HG02763 (cell line): ENCODE measurements around the gene COBL.

Experiments used
- ATAC-seq: cut with Tn5 transposase; IDR thresholded peaks from one replicate; pipeline ENCODE4 v1.9.1; 2021; ENCODE audit warnings: mild to moderate bottlenecking, moderate library complexity; ENCODE audit not compliant: unreplicated experiment

The COBL gene

DNA sequence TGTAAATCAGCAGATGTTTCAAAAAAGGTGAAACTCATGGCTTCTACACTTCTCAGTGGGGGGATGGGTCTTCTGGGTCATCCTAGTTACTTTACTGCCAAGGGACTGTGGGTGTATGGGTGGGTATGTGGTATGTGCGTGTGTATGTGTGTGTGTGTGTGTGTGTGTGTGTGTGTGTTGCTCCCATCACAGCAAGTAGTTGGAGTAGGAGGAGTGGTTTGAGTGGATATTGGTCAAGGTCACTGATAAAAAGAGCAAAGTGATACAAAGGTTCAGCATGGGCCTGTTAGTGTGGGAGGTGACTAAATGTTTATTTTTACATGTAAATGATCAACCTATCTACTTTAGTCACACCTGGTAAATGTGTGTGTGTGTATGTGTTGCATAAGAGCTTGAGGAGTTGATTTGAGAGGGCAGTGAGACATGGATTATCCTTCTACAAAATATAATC, 11.8 kb upstream of the COBL start:
- ATAC-seq: no peak

DNA sequence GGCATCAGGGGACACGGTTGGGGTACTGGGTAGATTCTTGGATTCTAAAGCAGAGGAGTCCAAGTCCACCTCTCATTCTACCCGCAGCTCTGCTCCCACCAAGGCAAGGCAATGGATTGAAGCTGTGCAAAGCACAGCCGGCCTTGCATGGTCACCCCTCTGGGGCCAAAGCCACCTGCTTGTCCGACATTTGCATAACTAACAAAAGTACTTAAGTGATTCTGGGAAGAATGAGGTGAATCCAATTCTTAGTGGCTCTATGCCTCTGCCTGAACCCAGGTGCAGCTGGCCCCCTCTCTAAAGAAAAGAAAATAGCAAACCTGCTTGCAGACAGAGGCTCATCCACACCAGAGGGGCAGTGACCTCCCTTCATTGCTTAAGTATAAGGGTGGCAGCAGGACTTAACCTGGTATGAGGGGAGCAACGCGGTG, 10.7 kb upstream of the COBL start:
- no peak for ATAC-seq

DNA sequence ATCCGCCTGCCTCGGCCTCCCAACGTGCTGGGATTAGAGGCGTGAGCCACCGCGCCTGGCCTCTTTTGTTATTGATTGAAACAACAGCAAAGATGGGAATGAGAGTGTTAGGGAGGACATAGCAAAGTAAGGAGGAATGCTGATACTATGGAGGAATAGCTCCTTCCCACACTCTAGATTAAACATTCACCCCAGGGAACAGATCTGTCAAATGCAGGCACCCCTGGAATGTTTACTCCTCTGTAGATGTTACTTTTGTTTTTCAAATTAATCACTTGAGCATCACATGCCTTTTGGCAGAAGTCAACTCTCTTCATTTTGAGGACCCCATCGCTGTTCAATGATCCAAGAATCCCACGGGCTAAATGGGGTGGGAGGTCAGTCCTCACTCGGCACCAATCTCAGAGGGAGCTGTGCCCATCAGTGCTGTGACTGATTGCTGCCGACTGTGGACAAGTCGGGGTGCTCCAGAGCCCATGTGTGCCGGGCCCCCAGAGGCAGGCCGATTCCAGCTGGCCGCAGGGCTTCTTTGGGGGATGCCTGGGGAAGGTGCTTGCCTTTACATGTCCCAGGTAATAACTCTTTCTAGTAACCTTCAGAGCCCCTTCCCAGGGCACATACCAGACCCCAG, 10.2 kb upstream of the COBL start:
- ATAC-seq: no peak

DNA sequence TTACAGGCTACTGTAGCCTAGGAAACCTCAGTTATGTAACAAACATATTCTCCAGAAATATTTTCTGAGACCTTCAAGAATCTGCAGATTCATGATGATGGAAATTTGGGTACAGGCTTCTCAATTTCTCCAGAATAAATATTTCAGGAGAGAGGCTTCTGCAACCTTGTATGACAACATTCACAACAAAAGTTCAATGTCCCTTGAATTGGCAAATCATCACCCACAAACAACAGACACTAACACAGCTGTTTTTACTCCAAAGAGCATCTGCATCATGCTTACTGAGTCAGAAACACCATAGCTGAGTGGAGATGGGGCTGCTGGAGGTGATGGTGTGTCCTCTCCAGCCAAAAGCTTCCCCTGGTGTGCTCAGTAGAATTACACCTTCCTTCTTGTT, 9.3 kb upstream of the COBL start:
- no peak for ATAC-seq

DNA sequence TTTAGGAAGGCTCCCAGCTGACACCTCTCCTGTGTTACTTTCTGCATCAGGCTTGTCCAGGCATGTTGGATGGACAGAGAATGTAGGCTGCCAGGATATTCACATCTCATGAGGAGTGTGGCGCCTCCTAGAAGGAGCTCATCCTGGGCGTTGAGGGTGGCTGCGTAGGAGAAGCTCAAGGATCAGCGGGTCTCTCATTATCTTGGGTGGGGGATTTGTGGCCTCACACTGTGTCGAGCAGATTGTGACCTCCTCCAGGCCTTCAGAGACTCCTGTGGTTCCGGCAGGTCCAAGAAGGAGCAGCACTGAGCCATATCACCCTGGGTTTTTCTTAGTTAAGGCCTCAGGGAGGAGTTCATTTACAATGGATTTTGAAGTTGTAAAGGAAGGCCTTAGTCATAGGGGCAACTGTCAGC, 8.7 kb upstream of the COBL start:
- no peak for ATAC-seq

DNA sequence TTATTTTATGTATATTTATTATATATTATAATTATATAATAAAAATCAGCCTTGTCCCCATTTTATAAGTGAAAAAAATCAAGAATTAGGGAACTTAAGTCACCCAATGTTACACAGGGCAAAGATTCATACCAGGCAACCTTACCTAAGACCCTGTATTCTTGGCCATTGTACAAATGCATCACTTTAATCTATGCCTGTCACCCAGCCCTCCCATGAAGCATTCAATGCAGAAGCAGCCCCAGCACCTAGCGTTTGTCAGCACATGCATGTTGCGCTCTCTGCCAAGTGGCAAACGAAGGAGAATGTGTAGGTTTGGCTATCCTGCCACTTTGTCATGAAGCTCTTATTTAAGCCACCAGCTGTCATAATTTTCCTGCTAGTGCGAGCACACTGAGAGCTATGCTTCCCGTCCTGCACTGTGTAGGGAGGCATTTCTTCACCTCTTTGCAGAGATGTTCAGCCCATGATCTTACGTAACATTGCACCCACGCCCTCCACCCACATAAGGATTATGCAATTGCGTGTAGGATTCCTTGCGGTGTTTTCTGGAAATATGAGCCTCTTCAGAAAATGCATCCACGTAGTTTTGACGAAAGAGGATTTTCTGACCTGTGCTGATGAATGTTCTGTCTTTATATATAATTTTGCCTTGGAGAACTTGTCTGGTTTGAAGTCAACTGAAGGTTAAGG, 7.7 kb upstream of the COBL start:
- ATAC-seq: no peak

DNA sequence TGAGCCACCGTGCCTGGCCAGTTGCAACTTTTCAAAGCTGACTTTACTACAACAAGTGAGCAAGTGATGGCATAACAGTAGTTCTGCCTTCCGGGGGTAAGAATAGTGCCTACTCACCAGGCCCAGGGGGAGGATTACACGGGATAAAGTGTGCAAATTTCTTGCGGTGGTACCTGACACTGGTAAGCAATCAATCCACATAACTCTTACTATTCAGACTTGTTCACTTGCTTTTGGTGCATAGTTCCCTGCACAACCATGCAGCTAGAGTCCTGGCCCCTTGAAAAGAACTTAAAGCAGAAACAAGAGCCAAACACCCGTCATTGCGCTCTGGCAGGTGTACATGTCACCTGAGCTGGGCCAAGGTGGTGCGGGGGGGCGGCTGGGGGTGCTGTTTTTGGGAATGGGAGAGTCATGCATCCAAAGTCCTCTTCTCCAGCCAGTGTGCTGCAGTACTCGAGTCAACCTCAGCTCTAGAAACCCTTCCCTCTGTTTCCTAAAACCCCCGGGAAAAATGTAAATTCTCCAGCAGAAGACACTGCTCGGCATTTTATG, 5.4 kb upstream of the COBL start:
- ATAC-seq: no peak

DNA sequence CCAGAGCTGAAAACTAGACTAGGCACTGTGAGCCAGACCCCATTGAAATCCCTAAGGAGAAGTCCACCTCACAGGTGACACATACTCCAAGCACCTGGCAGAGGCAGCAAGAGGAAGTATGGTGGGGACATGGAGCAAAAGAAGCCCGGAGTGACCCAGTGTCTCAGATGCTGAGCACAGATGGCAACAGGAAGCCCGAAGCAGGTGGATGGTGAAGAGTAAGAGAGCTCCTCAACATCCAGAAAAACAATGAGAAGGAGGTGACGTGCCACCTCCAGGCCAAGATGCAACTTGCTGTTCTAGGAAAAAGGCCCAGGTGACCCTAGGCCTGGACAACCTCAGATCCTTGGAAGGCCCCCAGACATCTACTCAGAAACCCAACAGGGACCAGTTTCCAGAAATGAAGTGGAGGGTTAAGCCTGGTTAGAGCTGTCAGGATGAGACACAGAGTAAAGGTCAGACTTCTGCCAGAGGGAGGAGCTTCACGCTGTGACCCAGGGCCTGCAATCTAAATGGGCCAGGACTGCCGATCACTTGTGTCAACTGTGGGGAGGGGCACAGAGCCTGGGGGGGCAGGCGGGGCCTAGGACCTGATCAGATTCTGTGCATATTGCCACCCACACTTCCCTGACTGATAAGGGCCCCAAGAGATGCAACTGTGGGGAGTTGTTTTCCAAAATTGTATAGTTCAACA, 2.4 kb upstream of the COBL start:
- ATAC-seq: no peak

DNA sequence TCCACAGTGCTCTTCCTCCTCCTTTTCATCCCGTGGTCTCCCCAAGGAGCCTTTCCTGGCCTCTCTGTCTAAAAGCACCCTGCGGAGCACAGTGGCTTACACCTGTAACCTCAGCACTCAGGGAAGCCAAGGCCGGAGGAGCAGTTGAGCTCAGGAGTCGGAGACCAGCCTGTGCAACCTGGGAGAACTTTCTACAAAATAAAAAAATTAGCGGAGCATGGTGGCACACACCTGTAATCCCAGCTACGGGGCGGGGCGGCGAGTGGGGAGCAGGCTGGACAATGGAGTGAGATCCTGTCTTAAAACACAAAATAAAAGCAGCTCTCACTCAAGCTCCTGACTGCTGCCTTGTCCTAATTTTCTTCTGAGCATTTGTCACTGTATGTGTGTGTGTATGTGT, 1.4 kb upstream of the COBL start:
- no peak for ATAC-seq

DNA sequence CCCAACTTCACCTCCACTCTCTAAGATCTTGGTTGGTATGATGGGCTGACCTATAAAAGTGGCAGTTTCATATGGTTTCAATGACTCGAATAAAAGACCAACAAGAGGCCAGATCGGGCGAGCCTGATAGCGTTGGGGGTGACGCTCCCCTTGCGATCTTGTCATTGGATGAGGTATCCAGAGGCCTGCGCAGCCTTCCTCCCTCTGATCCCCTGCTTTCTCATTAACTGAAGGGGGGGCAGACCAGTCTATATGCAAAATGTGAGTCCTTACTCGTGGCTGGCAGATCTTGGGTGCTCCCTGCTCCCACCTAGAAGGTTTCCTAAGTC, 937 bp upstream of the COBL start:
- no peak for ATAC-seq

DNA sequence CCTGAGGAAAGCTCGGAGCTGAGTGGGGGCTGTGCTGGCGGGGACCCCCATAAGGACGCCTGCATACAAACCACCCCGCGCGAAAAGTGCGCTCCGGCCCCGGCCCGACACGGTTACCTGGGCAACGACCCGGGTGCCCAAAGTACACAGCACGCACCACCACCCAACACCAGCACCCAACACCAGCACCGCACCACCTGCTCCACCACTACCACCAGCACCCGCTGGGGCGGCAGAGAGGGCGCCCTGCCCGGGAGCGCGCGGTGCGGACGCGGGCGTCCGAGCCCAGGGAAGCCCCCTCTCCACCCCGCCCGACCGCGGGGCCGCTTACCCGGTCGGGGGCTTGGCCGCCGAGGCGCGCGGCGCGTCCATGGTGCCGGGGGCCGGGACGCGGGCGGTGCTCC, 345 bp downstream of the COBL start:
- ATAC-seq: no peak

DNA sequence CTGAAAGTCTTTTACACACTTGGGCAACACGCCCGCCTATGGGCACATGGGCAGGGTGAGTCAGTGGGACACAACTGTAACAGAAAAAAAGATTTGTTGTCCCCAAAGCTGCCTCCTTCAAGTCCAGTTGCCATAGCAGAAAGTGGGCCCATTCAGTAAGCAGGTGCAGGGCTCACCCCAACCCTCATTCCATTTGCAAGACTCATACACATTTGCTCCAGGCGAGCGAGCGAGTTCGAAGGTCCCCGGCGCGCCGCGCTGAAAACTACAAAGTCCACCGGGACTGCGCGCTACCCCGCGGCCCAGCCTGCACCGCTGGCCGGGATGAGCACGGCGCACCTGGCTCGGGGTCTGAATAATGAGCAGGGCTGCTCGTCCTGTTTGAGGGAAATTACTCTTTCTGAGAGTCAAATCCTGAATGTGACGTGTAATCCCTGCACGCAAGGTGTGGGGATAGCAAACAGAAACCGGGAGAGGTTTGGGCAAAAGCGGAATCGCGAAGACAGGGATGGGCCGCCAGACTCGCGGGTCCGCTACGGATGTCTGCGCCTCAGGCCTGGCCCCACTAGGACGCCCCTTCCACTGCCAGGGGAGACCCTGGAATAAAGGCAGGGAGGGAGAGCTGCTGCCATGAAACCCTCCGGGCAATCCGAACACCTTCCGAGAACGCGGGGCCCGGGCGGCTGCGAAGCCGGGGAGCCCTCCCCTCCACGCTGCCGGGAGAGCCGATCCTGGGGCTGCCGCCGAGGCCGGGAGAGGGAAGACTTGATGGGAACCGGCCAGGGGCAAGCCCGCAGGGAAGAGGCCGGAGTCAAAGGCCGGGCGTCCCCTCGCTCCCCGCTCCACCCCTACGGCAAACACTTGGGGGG, 982 bp downstream of the COBL start:
- no peak for ATAC-seq

DNA sequence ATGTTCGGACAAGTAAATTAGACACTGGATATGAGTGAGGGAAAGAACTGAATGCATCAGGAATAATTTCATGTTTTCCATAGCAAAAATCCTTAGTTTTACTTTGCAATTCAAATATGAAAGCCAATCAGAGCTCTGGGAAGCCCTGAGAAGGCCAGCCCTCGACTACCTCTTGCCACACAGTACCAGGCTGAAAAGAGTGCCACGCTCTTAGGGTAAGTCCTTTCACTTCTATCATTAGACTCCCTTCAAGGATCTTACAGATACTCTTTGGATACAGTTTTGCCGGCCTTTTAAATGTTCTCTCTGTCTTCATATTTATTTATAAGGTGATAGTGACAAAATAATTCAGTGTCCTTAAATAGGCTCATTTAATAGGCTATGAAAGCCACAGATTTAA, 1.9 kb downstream of the COBL start:
- ATAC-seq: no peak

DNA sequence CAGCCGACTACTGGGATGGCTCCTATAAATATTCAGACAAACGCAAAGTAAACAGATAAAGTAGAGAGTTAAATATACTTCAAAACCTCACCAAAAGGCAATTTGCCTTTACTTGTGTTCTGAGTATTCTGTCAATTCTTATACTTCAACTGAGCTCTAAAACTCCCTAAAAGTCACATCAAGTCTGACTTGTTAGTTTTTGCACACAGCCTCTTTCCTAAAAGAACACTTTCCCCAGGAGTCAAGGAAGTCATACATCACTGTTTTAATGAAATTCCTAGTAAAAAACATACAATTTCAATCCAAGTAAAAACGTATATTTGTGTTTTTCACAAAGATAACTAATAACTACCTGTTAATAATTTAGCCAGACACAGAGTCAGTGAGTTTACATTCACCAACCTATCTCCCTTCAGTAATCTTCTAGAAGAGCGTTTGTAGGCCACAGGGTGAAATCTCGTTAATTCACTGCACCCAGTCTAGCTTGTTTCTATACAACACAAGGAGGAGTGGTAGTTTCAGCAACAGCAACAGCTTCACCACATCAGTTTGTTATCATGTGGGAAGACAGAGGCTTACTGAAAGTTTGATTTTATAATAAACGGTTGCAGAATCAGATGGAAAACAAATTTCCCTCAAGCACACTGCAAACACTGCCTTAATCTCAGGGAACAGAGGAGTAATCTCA, 2.7 kb downstream of the COBL start:
- ATAC-seq: no peak

DNA sequence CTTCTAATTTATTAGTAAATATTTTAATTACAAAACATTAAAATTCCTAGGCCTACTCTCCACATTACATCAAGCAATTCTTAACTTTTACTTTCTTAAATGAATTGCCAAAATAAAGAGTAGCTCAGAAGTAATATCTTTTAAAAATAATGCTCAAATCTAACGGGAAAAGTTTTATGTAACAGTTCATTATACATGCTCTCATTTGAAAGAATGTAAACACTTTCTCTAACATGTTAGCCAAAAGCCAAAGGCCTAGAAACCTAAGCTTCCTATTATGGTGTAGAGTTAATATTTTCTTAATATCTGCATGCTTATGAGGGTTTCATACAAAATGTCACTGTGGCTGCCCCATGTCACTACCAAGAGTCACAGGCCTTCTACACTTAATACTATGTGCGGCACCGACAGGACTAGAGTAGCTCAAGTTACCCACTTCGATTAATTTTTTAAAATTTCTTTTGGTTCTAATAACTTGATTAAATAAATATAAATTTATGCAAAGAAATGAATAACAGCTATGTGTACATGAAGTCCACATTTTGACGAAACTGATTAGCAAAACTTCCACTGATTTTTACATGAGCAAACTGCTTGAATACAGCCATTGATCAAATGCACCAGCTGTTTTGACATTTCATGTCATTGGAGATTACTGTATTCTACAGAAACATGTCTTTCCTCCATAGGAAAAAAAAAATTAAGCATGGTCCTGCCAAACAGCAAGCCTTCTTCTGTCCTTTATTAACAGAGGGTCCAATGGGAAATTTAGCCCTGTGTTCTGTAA, 3.5 kb downstream of the COBL start:
- ATAC-seq: no peak

DNA sequence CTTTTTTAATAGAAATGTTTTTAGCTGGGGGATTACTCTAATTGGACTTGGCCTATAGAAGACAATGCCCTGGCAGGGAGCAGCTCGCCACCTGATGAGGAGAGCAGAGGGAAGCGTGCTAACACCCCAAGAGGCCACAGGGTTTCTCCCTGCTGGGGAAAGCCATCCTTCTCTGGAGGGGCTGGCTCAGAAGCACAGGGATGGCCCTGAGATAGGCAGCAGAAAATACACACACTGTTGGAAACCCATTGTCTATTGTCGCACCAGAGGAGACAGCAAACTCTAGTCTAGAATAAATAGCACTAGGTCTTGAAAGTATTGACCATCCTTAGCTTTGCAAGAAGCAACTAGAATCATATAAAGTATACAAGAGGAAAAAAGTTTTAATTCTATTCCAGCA, 5.4 kb downstream of the COBL start:
- no peak for ATAC-seq

DNA sequence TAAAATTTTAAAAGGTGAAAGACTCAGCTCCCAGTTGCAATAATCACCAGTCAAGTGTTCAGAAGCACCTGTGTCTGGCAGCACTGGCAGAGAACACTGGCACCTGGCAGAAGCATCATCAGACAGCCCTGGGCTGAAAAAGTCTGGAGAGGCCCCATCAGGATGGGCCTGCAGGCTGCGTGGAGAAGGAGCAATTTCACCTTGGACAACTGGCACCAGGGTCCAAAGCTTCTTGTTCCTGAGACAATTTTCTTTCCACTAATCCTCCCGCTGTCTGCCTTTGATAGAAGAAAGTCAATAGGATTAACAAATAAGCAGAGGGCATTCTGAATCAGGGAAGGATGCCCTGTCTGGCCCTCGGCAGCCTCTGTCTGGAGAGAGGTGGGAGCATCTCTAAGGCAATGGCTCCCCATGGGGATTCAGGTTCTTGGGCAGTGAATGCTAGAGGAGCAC, 6.5 kb downstream of the COBL start:
- ATAC-seq: no peak

DNA sequence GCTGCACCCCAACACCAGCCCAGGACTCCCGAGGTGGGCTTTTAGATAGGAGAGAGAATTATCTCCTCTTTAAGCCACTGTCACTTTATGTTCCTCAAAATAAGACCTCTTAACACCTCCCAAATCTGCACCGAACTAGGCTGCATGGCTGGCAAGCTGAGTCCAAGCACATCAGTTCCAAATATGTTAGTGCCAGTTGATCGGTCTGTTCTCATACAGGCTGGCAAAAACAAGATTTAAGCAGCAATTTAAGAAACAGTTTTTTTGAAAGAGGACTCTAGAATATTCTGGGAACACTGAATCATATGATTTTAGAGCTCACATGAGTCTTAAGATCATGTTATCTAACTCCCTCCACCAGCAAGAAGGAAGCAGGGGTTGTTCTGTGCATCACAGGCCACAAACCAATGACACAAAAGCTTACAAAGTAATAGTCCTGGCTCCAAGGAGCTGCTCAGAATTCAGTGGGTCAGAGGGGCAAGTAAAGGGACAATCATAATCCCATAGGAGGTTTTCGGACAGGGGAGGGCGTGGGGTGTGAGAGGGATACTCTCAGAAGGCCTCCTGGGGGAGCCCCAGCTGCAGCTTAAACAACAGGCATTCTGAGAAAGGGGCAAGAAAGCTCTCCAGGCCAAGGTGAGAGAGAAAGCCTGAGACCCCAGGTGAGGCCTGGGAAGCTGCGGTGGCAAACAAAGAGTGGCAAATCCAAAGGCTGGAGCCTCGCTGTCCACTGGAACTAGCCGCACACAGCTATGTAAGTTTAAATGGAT, 7.1 kb downstream of the COBL start:
- ATAC-seq: no peak

DNA sequence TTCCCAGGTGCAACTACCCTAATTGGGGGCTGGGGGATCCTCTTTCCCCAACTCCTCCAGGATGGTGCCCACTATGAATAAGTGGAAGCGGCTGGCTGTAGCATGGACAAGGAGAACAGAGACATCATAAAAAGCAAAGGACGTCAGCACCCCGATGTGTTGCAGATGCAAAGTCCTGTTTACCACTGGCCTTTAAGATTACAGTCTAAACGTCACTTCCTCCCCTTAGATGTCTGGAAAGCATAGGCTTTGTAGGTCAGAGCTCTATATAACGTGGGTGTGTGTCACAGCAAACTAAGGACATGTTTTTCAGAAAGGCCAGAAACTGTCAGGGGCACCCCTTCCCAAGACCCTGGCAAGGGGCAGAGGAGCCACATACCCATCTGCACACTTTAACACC, 7.9 kb downstream of the COBL start:
- ATAC-seq: no peak
